ENCODE results near the gene ADD2.
"Not testable (repeated sequence)": the region's sequence is repeated elsewhere in the genome, so short reads cannot be mapped to it uniquely, and the experiment has no call there.

The ADD2 gene

DNA sequence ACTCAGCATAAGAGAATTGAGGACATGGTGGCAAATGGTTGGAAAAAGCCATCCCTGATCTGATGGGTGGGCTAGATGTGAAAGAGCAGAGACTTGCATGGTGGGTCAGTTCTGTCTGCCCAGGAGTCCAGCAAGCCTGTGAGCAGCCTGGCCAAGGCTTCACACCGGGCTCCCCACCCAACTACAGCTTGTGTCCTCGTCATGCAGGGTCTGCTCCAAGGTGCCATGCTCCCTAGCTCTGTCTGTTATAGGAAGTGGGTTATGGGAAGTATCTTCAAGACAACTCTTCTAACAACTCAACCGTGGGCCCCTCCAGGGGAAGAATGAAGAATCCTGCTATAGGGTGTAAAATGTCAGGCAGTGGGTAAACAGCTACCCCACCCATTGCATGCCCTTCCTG, 97.4 kb downstream of the ADD2 start:
- no peak for DNase-seq

DNA sequence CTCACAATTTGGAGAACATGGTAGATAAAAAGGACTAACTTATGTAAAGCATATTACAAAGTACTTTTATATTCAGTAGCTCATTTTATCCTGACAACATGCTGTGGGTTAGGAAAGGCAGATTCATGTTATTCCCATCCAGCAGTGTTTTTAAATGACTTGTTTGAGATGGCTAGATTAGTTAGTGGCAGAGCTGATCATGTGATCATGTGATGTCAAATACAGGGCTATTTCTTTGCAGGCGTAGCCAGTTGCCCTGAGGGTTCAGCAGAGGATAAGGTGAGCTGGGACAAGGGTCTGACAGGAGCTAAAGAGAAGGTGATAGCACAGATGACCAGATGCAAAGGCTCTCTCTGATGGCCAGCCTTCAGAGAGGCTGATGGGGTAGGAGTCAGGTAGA, 97.8 kb downstream of the ADD2 start:
- no peak for DNase-seq

DNA sequence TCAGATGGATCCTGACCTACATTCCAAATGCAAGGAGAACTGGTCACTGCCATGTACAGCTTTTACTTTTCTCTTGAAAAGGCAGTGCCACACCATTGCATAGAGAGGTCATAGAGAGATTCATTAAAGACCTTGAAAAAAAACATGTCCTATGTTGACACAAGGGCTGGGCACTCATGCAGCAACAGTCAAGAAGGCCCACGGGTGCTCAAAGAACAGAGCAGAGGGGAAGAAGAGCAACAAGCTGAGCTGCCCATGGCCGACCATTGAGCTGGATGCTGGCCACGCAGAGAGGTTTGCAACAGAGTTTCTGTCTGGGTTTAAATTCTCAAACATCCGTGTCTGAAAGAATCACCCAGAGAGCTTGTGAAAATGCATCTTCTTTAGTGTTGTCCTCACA, 99.1 kb downstream of the ADD2 start:
- DNase-seq: no peak

DNA sequence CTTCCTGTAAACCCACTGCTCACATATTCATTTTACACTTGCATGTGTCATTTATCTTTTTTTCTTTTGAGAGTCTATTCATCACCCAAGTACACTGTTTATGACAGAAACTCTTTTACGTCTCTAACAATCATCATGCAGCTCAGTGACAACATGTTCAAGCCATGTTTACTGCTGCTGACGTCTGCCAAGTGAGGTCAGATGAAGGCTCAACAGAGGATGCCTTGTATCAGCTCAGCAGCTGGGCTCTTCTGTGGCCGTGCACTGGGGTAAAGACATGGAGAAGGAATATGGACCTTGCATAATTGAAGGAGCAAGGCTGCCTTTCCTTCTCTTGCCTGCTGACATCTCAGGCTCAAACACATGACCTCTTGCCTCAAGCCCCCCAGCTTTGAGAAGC, 99.6 kb downstream of the ADD2 start:
- no peak for DNase-seq

DNA sequence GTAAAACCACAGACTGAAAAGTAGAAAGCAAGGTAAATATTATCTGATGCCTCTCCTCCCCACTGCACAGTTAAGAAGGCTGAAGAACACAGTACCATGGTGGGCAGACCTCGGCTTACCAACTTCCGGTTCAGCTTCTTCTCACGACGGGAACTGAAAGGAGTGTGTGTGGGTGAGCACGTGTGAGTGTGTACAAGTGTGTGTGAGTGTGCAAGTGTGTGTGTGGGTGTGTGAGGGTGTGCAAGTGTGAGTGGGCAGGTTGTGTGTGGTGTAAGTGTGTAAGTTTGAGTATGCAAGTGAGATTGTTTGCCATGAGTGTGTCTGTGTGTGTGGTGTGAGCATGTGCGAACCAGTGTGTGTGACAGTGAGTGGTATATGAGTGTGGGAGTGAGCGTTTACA, 103.5 kb downstream of the ADD2 start:
- DNase-seq: no peak

DNA sequence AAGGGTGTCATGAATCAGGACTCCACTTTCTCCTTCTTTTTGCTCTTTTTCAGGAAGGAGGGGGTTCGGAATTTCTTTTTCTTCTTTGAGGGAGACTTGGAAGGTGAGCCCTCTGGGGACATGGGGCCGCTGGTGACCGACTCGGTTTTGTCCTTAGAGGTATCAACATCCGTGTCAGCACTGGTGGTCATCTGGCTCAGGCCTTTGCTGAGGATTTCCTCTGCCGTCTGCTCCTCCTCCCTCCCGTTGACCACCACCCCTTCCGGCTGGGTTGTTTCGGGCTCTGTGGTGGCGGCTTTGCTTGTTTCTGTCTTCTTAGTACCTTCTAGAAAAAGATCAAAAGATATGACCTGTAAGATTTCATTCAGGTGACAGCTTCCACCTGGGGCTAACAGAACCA, 104.6 kb downstream of the ADD2 start:
- DNase-seq: no peak

DNA sequence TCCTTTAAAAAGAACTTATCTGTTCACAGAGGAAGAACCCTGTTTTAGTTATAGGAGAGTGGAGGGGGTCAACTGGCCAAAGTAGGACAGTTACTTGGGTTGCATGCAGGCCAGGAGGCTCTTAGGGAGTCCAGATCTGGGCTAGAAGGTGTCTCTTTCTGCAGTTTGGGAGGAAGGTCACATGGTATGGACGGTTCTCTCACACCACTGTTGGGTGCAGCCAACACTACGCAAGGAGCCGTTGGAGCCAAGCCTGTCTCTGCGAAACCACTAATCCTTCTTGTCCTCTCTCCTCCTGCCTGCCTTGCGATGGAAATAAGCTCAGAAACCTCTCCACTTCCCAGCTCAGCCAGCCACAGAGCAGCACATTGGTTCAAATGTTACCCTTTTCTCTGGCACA, 108.4 kb downstream of the ADD2 start:
- DNase-seq: no peak

DNA sequence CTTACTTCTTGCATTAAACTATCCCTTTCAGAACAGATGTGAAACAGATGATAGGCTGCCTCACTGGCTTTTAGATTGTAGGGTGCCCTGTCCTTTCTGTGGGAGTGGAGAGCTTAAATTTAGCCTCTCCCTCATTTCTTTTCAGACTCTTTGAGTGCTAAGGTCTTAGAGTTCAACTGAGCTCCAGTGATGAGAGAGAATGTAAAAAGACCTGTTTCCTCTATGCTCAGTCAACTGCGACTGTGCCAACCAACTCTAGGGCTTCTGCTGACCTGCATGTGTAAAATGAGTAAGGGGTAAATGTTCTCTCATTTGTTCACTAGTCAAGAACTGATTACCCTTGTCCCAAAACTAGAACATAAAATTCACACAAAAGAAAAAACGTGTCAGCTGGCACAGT, 109.5 kb downstream of the ADD2 start:
- no peak for DNase-seq

DNA sequence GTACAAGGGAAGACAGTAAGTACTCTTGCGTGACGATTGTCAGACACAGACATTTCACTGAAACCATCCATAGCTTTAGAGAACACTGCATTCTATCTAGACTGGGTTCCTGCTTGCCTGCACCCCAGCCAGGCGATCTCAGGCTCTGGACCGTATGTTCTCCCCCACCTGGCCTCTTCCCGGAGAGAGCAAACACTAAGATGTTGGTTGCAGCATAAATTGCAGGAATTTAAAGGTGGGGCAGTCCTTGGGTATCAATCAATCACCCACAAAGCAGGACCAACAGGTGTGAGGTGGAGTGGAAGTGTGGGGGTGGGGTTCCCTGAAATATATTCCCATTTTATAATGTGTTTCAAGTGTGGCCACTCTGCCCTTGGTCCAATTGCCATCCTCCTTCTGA, 110.8 kb downstream of the ADD2 start:
- DNase-seq: no peak

DNA sequence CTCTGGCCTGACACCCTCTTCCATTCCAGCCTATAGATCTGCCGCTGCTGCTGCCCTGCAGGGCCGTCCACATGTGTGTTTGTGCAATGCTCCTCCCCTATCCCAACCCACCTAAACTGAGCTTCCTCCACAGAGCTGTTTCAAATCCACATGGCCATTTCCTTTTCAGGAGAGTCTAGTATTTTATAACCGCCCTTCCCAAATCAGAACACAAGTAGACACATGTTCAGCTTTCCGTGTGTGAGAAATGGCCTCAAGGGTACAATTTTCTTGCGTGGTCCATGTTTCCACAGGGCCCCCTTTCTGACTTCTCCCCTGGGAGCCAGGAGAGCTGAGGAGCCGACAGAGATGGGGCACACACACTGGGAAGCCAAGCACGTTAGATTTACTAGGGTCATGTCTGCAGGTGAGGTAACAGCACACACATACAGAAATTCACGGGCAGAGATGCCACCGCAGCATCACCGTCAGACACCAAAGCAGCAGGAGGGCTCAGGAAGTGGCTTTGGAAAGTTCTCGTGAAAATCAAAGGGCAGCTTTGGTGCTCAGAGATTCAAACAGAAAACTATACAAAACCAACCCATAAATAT, 111.5 kb downstream of the ADD2 start:
- DNase-seq: no peak

DNA sequence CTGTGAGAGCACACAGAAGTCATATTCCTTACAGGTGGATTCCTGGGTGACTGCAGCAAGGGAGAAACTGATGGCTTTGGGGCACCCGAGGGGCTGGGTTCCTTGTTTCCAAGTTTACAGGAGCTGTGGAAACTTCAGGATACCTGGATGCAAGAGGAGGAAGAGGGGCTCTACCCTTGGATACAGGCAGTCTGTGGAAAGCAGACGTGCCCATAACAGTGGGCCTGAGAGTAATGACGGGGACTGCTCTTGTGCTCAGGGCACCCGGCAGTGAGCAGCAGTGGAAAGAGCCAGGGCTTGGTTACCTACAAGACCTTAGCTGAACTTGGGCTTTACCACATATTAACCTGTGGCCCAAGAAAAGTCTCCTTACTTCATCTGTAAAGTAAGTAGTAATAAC, 112.2 kb downstream of the ADD2 start:
- no peak for DNase-seq

DNA sequence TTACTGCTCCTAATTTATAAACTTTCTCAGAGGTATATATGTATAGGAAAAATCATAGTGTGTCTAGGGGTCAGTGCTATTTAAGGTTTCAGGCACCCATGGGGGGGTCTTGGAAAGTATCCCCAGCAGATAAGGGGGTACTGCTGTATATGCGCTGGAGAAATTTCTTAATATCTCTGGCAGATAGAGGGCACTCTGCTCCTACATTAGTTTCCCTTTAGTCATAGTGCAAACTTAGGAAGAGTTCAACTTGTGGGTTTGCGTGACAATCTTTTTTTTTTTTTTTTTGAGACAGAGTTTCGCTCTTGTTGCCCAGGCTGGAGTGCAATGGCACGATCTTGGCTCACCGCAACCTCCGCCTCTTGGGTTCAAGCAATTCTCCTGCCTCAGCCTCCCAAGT, 112.8 kb downstream of the ADD2 start:
- DNase-seq: not testable (repeated sequence)

DNA sequence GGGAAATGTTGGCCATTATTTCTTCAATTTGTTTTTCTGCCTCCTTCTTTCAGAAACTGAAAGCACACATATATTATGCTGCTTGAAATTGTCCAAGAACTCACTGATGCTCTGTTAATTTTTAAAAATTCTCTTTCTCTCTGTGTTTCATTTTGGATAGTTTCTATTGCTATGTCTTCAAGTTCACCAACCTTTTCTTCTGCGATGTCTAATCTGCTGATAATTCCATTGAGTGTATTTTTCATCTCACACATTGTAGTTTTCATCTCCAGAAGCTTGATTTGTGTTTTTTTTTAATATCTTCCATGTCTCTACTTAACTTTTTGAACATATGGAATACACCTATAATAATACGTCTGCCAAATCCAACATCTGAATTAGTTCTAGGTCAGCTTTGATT, 116.3 kb downstream of the ADD2 start:
- DNase-seq: no peak

DNA sequence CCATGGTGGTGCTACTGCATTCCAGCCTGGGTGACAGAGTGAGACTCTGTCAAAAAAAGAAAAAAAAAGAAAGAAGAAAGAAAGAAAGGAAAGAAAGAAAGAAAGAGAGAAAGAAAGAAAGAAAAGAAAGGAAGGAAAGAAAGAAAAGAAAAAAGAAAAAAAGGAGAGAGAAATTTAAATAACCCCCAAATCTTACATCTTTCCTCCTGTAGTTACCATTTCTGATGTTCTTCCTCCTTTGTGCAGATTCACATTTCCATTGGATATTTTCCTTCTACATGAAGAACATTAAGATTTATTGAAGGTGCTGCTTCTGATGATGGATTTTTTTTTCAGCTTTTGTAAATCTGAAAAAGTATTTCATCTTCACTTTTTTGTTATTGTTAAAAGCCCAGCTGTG, 117.0 kb downstream of the ADD2 start:
- DNase-seq: no peak

DNA sequence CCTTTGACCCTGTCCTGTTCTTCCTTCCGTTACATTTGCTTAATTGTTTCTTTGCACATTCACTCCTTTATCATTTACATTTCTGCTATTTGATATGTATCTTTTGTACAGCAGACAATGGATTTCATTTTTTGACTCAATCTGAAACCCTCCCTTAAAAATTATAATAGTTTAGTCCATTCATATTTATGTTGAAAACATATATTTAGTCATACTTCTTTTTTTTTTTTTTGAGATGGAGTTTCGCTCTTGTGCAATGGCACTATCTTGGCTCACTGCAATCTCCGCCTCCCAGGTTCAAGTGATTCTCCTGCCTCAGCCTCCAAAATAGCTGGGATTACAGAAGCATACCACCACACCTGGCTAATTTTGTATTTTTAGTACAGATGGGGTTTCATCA, 119.0 kb downstream of the ADD2 start:
- DNase-seq: no peak

DNA sequence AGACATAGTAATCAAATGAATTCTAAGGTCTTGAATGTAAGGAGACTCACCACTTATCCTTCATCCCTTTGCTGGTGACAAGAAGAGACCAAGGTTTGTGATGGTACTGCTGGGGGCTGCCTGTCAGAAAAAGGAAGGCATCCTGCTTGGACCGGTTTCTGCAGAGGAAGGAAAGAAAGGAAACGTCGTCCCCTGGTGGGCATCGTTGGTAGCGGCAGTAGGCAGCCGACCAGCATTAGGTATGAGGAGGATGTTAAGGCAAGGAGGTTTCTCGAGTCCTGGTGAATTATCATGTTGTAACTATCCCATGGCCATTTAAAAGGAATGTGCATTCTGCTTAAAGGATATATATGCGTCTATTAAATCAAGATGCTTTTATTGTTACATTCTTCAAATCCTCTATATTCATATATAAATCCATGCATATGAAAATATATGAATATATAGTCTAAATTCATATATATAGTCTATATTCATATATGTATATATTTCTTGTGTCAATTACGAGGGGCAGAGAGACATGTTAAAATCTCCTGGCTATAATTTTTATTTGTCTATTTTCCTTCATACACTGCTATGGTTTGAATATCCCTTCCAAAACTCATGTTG, 120.0 kb downstream of the ADD2 start:
- DNase-seq: peak; percentile 35

DNA sequence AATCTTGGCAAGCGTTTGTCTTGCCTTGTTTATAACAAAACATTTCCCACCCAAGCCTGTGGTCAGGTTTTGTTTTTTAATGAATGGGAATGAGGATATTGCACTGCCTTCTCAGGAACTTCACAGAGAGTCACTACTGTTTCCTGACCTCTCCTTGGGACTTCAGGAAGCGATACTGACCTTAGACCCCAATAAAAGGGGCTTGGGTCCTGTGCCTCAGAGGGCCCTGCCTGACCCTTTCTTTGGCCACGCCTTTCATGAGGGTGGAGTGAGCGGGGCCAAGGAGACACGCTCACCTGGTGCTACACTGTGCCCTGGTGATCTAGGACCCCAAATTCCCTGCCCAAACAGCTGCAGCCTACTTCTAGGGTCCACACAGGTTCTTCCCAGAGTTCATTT, 121.6 kb downstream of the ADD2 start:
- DNase-seq: no peak

DNA sequence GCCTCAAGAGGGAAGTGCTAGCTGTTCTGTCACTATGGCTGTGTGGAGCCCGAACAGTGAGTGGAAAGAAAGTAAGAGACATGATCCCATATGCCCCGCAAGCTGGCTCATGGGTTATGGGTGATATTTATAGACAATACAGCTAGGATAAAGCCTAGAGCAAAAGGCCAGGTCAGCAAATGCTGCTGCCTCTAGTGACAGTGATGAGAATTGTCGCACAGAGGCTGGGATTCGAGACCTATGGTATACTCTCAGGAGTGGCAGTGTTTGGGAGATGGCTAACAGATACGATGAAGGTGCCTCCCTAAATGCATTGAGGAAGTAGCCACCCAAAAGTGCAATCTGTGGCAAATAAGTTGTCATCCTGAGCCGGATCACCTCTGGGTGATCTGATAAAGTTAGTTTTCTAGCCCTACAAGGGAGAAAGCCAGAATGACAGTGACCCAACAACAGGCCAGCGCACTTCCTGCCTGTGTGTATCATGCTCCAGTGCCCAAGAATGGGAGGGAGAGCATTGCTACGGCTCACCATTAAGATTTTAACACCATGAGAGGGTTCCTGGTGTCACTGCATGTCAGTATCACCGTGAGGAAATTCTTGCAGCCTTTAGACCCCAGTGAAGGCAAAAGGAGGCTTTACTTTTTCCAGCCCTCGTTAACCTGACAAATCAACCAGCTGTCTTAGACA, 122.1 kb downstream of the ADD2 start:
- no peak for DNase-seq

DNA sequence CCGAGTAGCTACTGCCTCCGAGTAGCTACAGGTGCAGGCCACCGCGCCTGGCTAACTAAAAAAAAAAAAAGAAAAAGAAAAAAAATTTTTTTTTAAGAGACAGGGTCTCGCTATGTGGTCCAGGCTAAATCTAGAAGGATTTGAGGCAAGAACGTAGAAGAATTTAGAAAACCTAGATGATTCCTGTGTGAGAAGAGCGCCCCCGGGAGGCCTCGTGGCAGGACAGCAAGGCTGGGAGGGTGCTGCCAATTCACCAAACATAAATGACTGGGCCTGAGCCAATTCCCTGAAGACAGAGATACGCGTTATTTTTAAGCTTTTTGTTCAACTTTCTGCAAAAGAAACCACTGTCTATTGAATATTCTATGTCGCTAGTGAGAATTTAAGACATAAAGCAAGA, 124.3 kb downstream of the ADD2 start:
- no peak for DNase-seq

DNA sequence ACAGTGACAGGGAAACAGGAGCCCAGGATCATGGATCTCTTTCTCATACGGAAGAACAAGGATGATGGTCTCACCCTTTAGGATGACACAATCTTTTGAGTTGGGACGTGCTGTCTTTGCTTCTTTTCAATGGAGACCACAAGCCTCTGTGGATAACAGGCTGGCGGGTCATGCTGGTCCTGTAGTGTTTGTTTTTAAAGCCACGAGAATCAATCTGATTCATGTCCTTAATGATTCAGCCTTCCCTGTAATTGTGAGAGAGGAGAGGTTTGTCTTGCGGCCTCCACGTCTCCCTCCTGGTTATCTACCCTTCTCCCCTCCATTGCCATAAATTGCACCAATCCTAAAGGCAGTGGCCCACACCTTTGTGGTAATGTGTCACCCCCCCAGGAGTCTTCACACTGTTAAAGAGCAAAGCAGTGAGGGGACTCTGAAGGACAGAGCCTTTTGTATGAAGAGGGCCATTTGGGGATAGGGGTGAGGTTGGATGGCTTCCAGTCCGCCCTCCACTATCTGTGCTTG, 126.7 kb downstream of the ADD2 start:
- no peak for DNase-seq

DNA sequence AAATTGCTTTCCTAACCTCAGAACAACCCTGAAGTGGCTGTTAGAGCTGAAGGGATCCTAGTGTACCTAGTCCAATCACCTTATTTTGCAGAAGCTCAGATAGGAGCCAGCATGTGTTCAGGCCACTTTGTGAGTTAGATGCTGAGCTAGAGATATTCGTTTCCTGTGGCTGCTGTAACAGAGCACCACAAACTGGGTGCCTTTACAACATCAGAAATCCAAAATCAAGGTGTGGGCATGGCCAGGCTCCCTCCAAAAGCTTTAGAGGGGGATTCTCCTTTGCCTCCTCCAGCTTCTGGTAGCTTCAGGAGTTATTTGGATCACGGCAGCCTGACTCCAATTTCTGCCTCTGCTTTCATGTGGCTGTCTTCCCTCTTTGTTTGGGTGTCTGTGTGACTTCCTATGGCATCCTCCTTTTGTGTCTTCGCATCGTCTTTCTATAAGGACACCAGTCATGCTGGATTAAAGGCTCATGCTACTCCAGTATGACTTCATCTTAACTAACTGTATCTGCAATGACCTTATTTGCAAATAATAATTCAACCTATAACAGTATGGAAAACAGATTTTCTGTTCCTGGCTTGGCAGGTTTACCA, 128.1 kb downstream of the ADD2 start:
- DNase-seq: no peak

DNA sequence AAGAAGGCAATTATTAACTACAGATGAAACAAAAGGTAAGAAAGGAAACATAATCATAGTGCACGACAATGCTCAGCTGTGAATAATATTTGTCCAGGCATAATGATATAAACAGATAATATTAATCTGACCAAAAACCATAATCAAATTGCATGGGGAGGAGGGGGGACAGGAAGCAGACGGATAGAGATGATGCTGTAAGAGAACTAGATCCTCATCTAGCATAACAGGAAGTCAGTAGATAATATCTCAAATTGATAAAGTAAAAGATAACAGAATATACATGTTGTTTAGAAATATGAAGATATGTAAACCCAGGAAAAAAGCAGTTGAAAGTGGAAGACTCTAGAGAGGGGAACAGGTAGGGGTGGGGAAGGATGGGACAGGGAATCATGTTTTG, 129.4 kb downstream of the ADD2 start:
- no peak for DNase-seq

DNA sequence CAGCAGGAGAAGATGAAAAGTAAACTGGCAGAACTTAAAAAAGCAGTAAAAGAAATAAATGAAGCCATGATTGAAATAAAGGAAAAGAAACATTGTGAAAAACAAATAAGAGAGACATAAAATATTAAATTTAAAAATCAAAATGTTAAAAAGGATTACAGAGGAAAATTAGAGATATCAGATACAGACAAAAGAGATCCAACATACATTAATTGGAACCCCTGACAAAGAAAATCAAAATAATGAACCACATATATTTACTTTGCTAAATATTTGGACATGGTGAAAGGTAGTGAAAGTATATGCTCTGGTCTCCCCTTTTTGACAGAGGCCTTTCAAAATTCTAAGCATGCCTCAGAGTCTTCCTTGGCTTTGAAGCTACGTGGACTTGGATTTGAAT, 134.5 kb downstream of the ADD2 start:
- DNase-seq: no peak

DNA sequence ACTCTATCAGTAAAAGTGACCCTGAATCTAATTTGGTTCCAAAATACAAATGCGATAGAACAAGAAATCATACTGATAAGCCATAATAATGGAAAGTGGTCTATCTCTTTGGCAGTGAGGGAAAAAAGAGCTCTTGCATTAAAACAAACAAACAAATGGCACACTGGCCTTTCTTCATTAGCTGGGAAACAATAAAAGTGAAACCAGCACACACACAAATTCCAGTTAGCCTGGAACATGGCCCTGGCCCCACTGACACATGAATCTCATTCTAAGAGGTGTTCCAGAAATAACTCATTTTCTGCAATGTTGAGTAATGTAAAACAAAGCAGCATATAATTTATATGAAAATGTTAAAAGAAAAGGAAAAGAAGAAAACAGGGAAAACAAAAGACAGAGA, 135.0 kb downstream of the ADD2 start:
- DNase-seq: no peak
